GM12878 (cell line): Measurements from ENCODE around the gene YES1.

ENCODE experiments used
- NFXL1 ChIP-seq: fragments of 450-650 bp; IDR thresholded peaks from 2 replicates; pipeline ENCODE4 v1.6.1; 2017; ENCODE audit warnings: antibody characterized with exemption, mild to moderate bottlenecking, borderline replicate concordance
- POLR2A ChIP-seq: IDR thresholded peaks from 2 replicates; pipeline ENCODE4 v1.6.1; 2011; ENCODE audit warnings: low read depth, mild to moderate bottlenecking, low read length
- SIN3A ChIP-seq: IDR thresholded peaks from 2 replicates; pipeline ENCODE4 v1.6.1; 2012; ENCODE audit warnings: low read depth, low read length, improper control_type of control experiment
- TF ChIP-seq, protein P1 (sequence below), 3 experiments: IDR thresholded peaks in 2 of 3; conservative IDR thresholded peaks in 1 of 3; 2 replicates each; pipeline ENCODE4 v1.5.1; 2011; ENCODE audit warnings: low read depth in 3 of 3, low read length in 3 of 3, mild to moderate bottlenecking in 3 of 3, control low read depth in 2 of 3, moderate library complexity in 2 of 3, inconsistent platforms in 1 of 3, mixed read lengths in 1 of 3; ENCODE audit not compliant: control insufficient read depth in 2 of 3, insufficient read depth in 1 of 3; ENCODE audit errors: extremely low read depth in 1 of 3

GRCh38 chr18:755506-755905, 56.5 kb downstream of the YES1 start:
- no peak for TF ChIP-seq SIN3A
- TF ChIP-seq NFXL1, result no peak
- TF ChIP-seq, protein P1, sequence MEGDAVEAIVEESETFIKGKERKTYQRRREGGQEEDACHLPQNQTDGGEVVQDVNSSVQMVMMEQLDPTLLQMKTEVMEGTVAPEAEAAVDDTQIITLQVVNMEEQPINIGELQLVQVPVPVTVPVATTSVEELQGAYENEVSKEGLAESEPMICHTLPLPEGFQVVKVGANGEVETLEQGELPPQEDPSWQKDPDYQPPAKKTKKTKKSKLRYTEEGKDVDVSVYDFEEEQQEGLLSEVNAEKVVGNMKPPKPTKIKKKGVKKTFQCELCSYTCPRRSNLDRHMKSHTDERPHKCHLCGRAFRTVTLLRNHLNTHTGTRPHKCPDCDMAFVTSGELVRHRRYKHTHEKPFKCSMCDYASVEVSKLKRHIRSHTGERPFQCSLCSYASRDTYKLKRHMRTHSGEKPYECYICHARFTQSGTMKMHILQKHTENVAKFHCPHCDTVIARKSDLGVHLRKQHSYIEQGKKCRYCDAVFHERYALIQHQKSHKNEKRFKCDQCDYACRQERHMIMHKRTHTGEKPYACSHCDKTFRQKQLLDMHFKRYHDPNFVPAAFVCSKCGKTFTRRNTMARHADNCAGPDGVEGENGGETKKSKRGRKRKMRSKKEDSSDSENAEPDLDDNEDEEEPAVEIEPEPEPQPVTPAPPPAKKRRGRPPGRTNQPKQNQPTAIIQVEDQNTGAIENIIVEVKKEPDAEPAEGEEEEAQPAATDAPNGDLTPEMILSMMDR (IDR thresholded peaks at IDR 0.05 in 2 of 3, conservative IDR thresholded peaks at IDR 0.05 in 1 of 3; ENCODE audit: control insufficient read depth in 2 of 3, extremely low read depth in 1 of 3, insufficient read depth in 1 of 3, low read depth in 3 of 3, low read length in 3 of 3), result no peak
- no peak for TF ChIP-seq POLR2A
